UCSD-AML1 (cell line): Measurements from ENCODE around the gene NDUFB7.
"Not testable (repeated sequence)": the region's sequence is repeated elsewhere in the genome, so short reads cannot be mapped to it uniquely, and the experiment has no call there.

Experiments used
- DNase-seq: peaks from one replicate; lab custom pipeline; 2025; ENCODE audit not compliant: unreplicated experiment; lab: John Stamatoyannopoulos, UW

The NDUFB7 gene

GRCh38 chr19:14575428-14575980 is 3.6 kb upstream of the NDUFB7 start:
- DNase-seq: no peak

- no peak for DNase-seq
Measured at GRCh38 chr19:14570864-14571527, 870 bp downstream of the NDUFB7 start.

- no peak for DNase-seq
Measured at GRCh38 chr19:14567079-14567478, 4.8 kb downstream of the NDUFB7 start.

- no peak for DNase-seq
Measured at GRCh38 chr19:14566712-14567077, 5.2 kb downstream of the NDUFB7 start.

- no peak for DNase-seq
Measured at GRCh38 chr19:14565765-14566711, 5.8 kb downstream of the NDUFB7 start.

- no peak for DNase-seq
Measured at GRCh38 chr19:14565298-14565679, 6.6 kb downstream of the NDUFB7 start.

- DNase-seq: not testable (repeated sequence)
Measured at GRCh38 chr19:14564652-14565297, 7.1 kb downstream of the NDUFB7 start.

- peak; percentile 47 for DNase-seq
Measured at GRCh38 chr19:14563989-14564651, 7.7 kb downstream of the NDUFB7 start.

- DNase-seq: no peak
Measured at GRCh38 chr19:14563590-14563926, 8.3 kb downstream of the NDUFB7 start.

GRCh38 chr19:14562660-14563589 is 8.9 kb downstream of the NDUFB7 start:
- DNase-seq: no peak

GRCh38 chr19:14561847-14562351 is 10.0 kb downstream of the NDUFB7 start:
- no peak for DNase-seq

- DNase-seq: no peak
Measured at GRCh38 chr19:14561249-14561648, 10.6 kb downstream of the NDUFB7 start.

- no peak for DNase-seq
Measured at GRCh38 chr19:14560776-14561108, 11.1 kb downstream of the NDUFB7 start.

- DNase-seq: peak; percentile 78
Measured at GRCh38 chr19:14559916-14560775, 11.7 kb downstream of the NDUFB7 start.

- DNase-seq: no peak
Measured at GRCh38 chr19:14558370-14559066, 13.3 kb downstream of the NDUFB7 start.

GRCh38 chr19:14556662-14557188 is 15.1 kb downstream of the NDUFB7 start:
- peak; percentile 81 for DNase-seq

GRCh38 chr19:14555918-14556661 is 15.8 kb downstream of the NDUFB7 start:
- DNase-seq: no peak
